Activated naive CD4-positive, alpha-beta T cell treated with Interleukin-2 at 50 U/mL for 16 hours (primary cell): ENCODE data around the gene IFI27L1.

ENCODE experiments used
- DNase-seq: peaks from one replicate; pipeline ENCODE4 v3.0.0-alpha.2; 2020

IFI27L1 gene

GRCh38 chr14:94080621-94081385 is at the start of gene IFI27L1, which contains the start of gene DDX24:
Gene IFI27L1 (plus strand): TSS chr14:94081310. CDS start chr14:94096938, 15,628 bp downstream.
Gene DDX24 (minus strand): TSS chr14:94081202. CDS start chr14:94079742, 1,460 bp downstream.
- peak; percentile 98 for DNase-seq

DNA sequence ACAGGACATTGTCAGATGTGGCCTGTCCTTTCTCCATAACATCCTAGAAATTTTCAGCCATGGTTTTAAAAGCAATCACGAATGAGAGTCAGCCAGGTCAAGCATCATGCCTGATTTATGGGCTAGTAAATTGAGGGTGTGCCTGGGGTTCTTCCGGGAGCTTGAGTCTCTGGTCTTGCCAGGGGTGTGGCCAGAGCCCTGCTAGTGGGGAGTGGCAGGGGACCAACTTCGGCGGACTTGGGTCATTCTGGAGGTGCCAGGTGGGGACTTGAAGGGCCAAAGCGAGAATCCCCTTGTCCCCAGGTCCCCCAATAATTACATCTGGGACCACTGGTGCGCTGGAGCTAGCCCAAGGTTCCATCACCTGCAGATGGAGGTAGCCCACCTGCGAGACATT is 49.2 kb upstream of the IFI27L1 start:
- DNase-seq = no peak

DNA sequence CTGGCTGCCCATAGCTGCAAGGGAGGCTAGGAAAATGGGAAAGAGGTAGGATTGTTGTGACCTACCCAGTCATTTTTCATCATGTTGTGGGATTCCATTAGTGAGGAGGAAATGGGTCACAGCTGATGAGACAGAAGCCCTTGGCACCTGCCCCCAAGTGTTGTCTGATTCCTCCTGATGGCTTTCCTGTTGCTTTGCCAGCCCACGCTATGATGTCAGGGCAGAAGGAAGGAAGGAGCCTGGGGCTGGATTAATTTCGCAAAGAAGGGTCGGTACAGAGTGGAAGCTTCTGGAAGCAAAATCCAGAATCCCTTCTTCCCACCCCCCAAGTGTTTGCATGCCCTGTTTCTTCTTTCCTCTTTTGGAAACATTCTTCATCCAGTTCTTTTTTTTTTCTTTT is 46.2 kb upstream of the IFI27L1 start:
- DNase-seq = no peak

GRCh38 chr14:94036313-94037167 is 44.6 kb upstream of the IFI27L1 start:
- DNase-seq = peak; percentile 80

DNA sequence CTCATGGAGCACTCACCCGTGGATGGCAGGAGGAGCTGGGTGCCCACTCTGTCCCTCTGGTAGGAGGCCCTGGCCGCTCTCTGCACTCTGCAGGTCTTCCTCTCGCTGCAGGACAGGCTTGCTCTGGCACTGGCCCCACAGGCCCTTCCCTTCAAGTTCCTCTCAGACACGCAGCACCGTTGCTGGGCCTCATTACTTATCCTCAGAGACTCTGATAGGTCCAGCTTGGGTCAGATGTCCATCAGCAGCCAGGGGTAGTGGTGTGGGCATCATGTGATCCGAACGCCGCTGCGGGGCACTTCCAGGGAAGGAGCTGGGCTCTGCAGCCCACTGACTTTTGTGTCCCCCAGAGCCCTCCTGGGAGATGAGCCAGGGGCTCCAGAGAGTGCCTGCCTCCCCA is 43.2 kb upstream of the IFI27L1 start:
- DNase-seq = no peak

- DNase-seq = no peak
These were observed 42.6 kb upstream of the IFI27L1 start for GRCh38 chr14:94038510-94038909.

DNA sequence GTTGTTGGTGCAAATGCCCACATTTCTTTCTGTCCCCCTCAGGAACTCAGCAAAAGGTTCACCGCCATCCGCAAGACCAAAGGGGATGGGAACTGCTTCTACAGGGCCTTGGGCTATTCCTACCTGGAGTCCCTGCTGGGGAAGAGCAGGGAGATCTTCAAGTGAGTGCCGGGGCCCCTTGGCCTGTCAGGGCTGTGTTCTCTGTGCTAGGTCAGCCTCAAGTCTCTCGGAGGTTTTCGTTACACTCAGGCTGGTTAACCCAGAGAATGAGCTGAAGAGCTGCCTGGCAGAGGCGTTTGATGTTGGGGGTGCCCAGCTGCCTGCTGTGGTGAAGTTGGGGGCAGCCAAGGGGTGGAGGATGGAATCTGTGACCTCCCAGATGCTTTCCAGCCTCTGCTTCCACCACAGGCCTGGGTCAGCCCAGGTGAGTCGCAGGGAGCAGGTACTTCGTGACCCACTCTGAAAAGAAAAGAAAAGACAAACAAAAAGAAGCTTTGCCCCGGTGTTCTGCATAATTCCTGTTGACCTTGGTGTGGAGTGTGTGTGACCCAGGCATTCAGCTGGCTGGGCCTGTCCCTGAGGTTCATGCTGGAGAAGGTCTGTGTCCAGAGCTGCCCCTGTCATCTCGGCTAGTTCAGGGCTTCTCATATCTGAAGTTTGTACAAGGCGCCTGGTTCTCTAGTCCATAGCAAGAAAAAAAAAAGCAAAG is 42.0 kb upstream of the IFI27L1 start:
- DNase-seq = no peak

GRCh38 chr14:94040247-94040646 is 40.9 kb upstream of the IFI27L1 start:
- no peak for DNase-seq

DNA sequence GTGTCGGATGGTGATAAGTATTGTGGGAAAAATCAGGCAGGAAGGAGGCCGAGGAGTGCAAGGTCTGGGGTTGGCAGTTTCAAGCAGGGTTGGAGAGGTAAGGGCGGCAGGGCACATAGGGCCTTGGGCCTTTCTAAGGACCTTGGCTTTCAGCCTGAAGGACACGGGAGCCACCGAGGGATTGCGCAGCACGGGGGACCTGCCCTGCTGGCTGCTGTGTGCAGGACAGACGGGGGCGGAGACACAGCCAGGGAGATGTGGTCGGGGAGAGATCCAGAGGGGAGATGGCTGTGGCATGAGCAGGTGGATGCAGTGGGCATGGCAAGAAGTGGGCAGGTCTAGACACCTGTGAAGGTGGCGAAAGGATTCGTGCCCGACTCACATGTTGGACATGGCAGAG is 40.3 kb upstream of the IFI27L1 start:
- no peak for DNase-seq

- DNase-seq = no peak
These were observed 39.4 kb upstream of the IFI27L1 start for GRCh38 chr14:94041551-94042346.

DNA sequence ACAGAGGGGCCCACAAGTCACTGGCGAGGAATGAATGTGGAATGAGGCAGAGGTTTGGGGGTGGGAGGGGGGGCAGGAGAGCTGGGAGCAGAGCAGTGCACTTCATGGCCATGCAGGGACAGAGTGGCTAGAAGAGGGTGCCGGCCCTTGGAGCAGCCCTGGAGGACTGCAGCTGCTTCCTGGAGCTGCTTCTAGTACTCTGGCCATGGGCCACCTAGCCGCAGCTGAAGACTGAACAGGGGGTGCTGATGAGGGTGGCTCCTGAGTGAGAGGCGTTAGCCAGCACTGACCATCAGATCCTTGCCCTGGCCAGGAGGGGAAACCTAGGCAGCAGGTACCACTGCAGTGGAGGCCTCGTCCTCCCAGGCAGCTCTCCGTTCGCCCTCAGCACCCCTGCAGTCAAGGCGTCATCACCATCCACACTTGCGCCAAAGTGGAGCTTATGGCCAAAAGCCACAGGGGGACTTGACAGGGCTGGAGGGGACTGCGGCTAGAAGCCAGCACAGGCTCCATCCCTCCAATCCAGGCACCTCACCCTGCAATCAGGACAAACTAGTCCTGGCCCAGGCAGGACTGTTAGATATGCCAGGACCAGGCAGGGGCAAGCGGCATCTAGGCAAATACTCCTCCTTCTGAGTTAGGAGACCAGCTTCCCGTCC is 38.5 kb upstream of the IFI27L1 start:
- DNase-seq = no peak

DNA sequence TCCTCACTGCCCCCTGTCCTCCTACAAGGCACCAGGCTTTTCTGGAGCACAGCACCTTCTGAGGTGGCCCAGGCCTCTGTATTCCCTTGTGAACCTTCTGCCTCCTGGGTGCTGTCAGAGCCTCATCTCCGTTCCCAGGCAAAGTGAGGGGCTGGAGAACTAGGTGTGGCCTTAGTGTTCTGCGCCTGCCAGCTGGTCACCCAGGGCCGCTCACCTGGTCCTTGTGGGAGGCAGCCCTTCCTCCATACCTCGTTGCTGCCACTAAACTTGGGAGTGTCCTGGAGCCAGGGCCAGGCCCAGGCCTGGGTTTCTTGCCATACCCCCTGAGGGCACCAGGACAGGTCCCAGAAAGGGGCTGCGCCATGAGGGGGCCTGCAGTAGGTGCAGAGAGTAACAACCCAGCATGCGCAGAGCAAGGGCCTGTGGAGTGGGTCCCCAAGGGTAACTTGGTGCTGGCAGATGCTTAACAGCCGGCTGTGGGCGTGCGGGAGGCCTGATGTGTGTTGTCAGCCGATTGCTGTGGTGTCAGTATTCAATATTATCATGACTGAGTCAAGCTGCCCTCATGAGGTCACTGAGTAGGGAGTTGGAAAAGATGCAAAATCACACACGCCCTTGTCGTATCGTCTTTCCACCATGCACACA is 37.9 kb upstream of the IFI27L1 start:
- DNase-seq = no peak

- DNase-seq = no peak
These were observed 37.2 kb upstream of the IFI27L1 start for GRCh38 chr14:94043756-94044475.

- no peak for DNase-seq
These were observed 36.5 kb upstream of the IFI27L1 start for GRCh38 chr14:94044476-94045091.

DNA sequence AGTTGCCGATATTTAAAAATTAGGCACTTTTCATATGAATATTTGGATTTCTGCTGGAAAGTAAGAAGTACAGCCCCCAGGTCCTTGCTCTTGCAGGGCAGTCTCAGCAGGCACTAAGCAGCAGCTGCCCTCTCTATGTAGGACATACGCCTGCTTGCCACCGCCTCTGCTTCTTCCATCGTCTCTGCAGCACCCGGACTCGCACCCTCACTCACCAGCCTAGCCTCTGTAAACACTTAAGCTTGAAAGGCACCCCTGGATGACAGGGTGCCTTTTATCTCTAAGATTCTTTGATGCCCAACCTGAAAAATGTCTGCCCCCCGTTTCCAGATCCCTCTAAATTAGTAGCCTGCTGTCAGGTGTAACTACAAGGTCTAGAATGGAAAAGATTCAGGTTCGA is 36.0 kb upstream of the IFI27L1 start:
- DNase-seq = no peak

GRCh38 chr14:94045563-94046345 is 35.4 kb upstream of the IFI27L1 start:
- no peak for DNase-seq

DNA sequence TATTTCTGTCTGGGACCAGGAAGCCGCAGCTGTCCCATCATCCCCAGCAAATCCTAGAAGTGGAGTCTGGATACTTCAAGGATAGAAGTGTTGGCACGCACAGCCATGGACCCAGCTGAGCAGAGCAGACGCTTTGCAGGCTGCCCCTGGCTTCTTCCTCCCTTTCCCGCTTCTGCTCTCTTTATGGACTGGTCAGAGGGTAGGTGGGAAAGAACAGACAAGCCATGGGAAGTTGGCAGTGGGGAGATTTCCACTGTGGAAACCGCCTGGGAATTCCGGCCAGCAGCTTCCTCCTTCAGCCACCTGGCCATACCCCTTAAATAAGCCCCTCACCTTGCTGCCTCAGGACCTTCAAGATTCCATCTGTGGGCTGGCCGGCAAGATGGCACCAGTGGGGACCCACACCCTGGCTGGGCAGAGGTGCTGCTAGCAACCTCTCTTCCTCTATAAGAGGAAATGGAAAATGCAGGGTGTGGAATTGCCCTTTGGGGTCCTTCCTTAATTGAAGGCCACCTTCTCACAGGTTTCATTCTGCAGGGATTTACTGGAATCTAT is 34.3 kb upstream of the IFI27L1 start:
- no peak for DNase-seq

DNA sequence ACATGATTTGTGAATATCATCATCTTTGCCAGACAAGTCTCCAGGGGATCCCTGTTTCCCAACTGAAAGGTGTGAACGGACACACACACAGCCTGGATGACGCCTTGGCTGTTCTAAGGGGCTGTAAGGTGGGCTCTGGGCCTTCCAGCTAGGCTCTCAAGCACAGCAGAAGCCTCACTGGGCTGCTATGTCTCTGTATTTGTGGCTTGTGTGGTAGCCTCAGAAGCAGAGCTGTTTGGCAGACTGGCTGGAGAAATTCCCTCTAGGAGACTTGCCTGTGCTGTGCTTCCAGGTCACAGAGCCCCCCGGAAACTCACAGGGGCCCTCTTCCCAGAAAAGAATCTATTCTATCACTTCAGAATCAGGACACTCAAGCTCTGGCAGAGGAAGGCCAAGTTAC is 33.5 kb upstream of the IFI27L1 start:
- DNase-seq = no peak
